H1 (cell line): ENCODE results near the gene TIGIT.

Experiments used
- BACH1 ChIP-seq: IDR thresholded peaks from 2 replicates; pipeline ENCODE4 v1.6.1; 2012; ENCODE audit warnings: low read length, improper control_type of control experiment
- CBX5 ChIP-seq: fragments of 300-800, 300-1000 bp; sonication (generic); IDR thresholded peaks from 2 replicates; pipeline ENCODE4 v1.7.1; 2016; ENCODE audit warnings: antibody characterized with exemption, low read length, low read depth
- EZH2 ChIP-seq: fragments of 200-600 bp; sonication (generic); IDR thresholded peaks from 2 replicates; pipeline ENCODE4 v1.7.1; 2012; ENCODE audit warnings: low read depth, mild to moderate bottlenecking, moderate library complexity, low read length, inconsistent platforms; ENCODE audit not compliant: severe bottlenecking
- GTF2F1 ChIP-seq: IDR thresholded peaks from 2 replicates; pipeline ENCODE4 v1.6.1; 2012; ENCODE audit warnings: low read depth, low read length, improper control_type of control experiment, borderline replicate concordance
- JUN ChIP-seq: IDR thresholded peaks from 2 replicates; pipeline ENCODE4 v1.6.1; 2011; ENCODE audit warnings: low read depth, mild to moderate bottlenecking, improper control_type of control experiment, low read length
- MAFK ChIP-seq: IDR thresholded peaks from 2 replicates; pipeline ENCODE4 v1.6.1; 2012; ENCODE audit warnings: low read depth, mild to moderate bottlenecking, improper control_type of control experiment, low read length
- POLR2A ChIP-seq, 2 experiments: IDR thresholded peaks; 1 replicate in 1 of 2; 2 replicates in 1 of 2; pipeline ENCODE4 v1.6.1; 2011; ENCODE audit warnings: low read depth in 2 of 2, low read length in 2 of 2, mild to moderate bottlenecking in 2 of 2; ENCODE audit errors: control extremely low read depth in 1 of 2
- SIN3A ChIP-seq, 2 experiments: IDR thresholded peaks in 1 of 2; conservative IDR thresholded peaks in 1 of 2; 2 replicates each; pipeline ENCODE4 v1.6.1; 2011 to 2012; ENCODE audit warnings: low read length in 2 of 2, improper control_type of control experiment in 1 of 2, low read depth in 1 of 2, mild to moderate bottlenecking in 1 of 2
- SP1 ChIP-seq: IDR thresholded peaks from 2 replicates; pipeline ENCODE4 v1.6.1; 2011; ENCODE audit warnings: low read depth, low read length
- SP2 ChIP-seq: IDR thresholded peaks from 2 replicates; pipeline ENCODE4 v1.6.1; 2012; ENCODE audit warnings: mild to moderate bottlenecking, low read length, inconsistent platforms
- TAF1 ChIP-seq: IDR thresholded peaks from 2 replicates; pipeline ENCODE4 v1.6.1; 2011; ENCODE audit warnings: mild to moderate bottlenecking, low read depth, low read length
- YY1 ChIP-seq: IDR thresholded peaks from 2 replicates; pipeline ENCODE4 v1.6.1; 2011; ENCODE audit warnings: low read depth, mild to moderate bottlenecking, low read length
- TF ChIP-seq, protein P1 (sequence below), 3 experiments: IDR thresholded peaks; 1 replicate in 2 of 3; 2 replicates in 1 of 3; pipeline versions ENCODE4 v1.5.1 to v1.6.1; 2011; ENCODE audit warnings: low read length in 3 of 3, mild to moderate bottlenecking in 3 of 3, inconsistent platforms in 2 of 3, low read depth in 1 of 3, moderate library complexity in 1 of 3; ENCODE audit not compliant: insufficient read depth in 1 of 3; ENCODE audit errors: control extremely low read depth in 1 of 3

GRCh38 chr3:114284644-114285043, 9.2 kb upstream of the TIGIT start:
- TF ChIP-seq GTF2F1: no peak
- TF ChIP-seq YY1: no peak
- TF ChIP-seq CBX5: no peak
- TF ChIP-seq EZH2: no peak
- TF ChIP-seq, protein P1, sequence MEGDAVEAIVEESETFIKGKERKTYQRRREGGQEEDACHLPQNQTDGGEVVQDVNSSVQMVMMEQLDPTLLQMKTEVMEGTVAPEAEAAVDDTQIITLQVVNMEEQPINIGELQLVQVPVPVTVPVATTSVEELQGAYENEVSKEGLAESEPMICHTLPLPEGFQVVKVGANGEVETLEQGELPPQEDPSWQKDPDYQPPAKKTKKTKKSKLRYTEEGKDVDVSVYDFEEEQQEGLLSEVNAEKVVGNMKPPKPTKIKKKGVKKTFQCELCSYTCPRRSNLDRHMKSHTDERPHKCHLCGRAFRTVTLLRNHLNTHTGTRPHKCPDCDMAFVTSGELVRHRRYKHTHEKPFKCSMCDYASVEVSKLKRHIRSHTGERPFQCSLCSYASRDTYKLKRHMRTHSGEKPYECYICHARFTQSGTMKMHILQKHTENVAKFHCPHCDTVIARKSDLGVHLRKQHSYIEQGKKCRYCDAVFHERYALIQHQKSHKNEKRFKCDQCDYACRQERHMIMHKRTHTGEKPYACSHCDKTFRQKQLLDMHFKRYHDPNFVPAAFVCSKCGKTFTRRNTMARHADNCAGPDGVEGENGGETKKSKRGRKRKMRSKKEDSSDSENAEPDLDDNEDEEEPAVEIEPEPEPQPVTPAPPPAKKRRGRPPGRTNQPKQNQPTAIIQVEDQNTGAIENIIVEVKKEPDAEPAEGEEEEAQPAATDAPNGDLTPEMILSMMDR (IDR thresholded peaks at IDR 0.05; ENCODE audit: control extremely low read depth in 1 of 3, insufficient read depth in 1 of 3, low read depth in 1 of 3, low read length in 3 of 3): no peak
- no peak for TF ChIP-seq POLR2A (IDR thresholded peaks at IDR 0.05; ENCODE audit: control extremely low read depth in 1 of 2, low read depth in 2 of 2, low read length in 2 of 2)
- TF ChIP-seq MAFK: no peak
- no peak for TF ChIP-seq BACH1
- no peak for TF ChIP-seq SP1
- TF ChIP-seq SIN3A (conservative IDR thresholded peaks at IDR 0.05 in 1 of 2, IDR thresholded peaks at IDR 0.05 in 1 of 2; ENCODE audit: low read depth in 1 of 2, low read length in 2 of 2): no peak
- TF ChIP-seq JUN: no peak
- no peak for TF ChIP-seq SP2
- no peak for TF ChIP-seq TAF1
